HEK293 (cell line): ENCODE data around the gene LILRA5.

Source experiments
- CTCF ChIA-PET: fragments of 350-600 bp; formaldehyde crosslinking; extraction: SDS; loops from one replicate; lab custom pipeline; 2021; ENCODE audit warnings: antibody characterized with exemption; lab: Yijun Ruan, JAX
- POLR2A ChIA-PET: fragments of 300-600 bp; formaldehyde crosslinking; extraction: SDS; loops from one replicate; lab custom pipeline; 2020; ENCODE audit warnings: antibody characterized with exemption, inconsistent platforms; lab: Yijun Ruan, JAX
- H3K27ac ChIP-seq: fragments of 200-500 bp; sonication (Bioruptor generic); 2 replicates; pipeline ENCODE4 v1.5.1; 2014; ENCODE audit warnings: low read depth, low read length, control low read depth, inconsistent platforms; ENCODE audit errors: extremely low read depth
- H3K36me3 ChIP-seq, 2 experiments: fragments of 200-500 bp in 1 of 2; sonication (Bioruptor generic) in 1 of 2; 1 replicate in 1 of 2; 2 replicates in 1 of 2; pipeline ENCODE4 v1.5.1; 2014 to 2017; ENCODE audit warnings: inconsistent platforms in 2 of 2, low read length in 2 of 2; ENCODE audit not compliant: control insufficient read depth in 2 of 2, insufficient read depth in 1 of 2
- H3K4me1 ChIP-seq: fragments of 200-500 bp; sonication (Bioruptor generic); 2 replicates; pipeline ENCODE4 v1.5.1; 2014; ENCODE audit warnings: mild to moderate bottlenecking, low read length, inconsistent platforms; ENCODE audit not compliant: control insufficient read depth, insufficient read depth
- H3K4me3 ChIP-seq: 2 replicates; pipeline ENCODE4 v1.5.1; 2011; ENCODE audit warnings: low read depth, mild to moderate bottlenecking, control low read depth, low read length, moderate library complexity
- H3K9me3 ChIP-seq: fragments of 200-500 bp; sonication (Bioruptor generic); 2 replicates; pipeline ENCODE4 v1.5.1; 2014; ENCODE audit warnings: low read depth, low read length, inconsistent platforms; ENCODE audit not compliant: control insufficient read depth, insufficient read depth
- INSM2 ChIP-seq: fragments of 450-650 bp; formaldehyde crosslinking; IDR thresholded peaks from 2 replicates; pipeline ENCODE4 v1.5.1; 2016; ENCODE audit warnings: missing biosample characterization, missing genetic modification characterization
- KLF1 ChIP-seq: fragments of 450-650 bp; formaldehyde crosslinking; IDR thresholded peaks from 2 replicates; pipeline ENCODE4 v1.5.1; 2016; ENCODE audit warnings: missing biosample characterization, missing genetic modification characterization
- KLF16 ChIP-seq: fragments of 450-650 bp; formaldehyde crosslinking; IDR thresholded peaks from 2 replicates; pipeline ENCODE4 v1.5.1; 2017; ENCODE audit warnings: missing biosample characterization, missing genetic modification characterization
- KLF7 ChIP-seq: fragments of 450-650 bp; formaldehyde crosslinking; IDR thresholded peaks from 2 replicates; pipeline ENCODE4 v1.5.1; 2016; ENCODE audit warnings: missing biosample characterization, missing genetic modification characterization, borderline replicate concordance
- REPIN1 ChIP-seq: fragments of 450-650 bp; formaldehyde crosslinking; IDR thresholded peaks from 2 replicates; pipeline ENCODE4 v1.5.1; 2017; ENCODE audit warnings: missing biosample characterization, missing genetic modification characterization, low read depth
- YY1 ChIP-seq: fragments of 450-650 bp; formaldehyde crosslinking; IDR thresholded peaks from 2 replicates; pipeline ENCODE4 v1.5.1; 2018; ENCODE audit warnings: missing biosample characterization, missing genetic modification characterization
- ZBTB7A ChIP-seq: fragments of 450-650 bp; formaldehyde crosslinking; IDR thresholded peaks from 2 replicates; pipeline ENCODE4 v1.5.1; 2016; ENCODE audit warnings: low read depth, missing biosample characterization, missing genetic modification characterization
- ZFP41 ChIP-seq: fragments of 450-650 bp; formaldehyde crosslinking; IDR thresholded peaks from 2 replicates; pipeline ENCODE4 v1.5.1; 2016; ENCODE audit warnings: missing biosample characterization, missing genetic modification characterization, borderline replicate concordance
- ZNF266 ChIP-seq: fragments of 450-650 bp; formaldehyde crosslinking; IDR thresholded peaks from 2 replicates; pipeline ENCODE4 v1.5.1; 2016; ENCODE audit warnings: missing biosample characterization, missing genetic modification characterization, low read depth
- ZNF341 ChIP-seq: fragments of 450-650 bp; formaldehyde crosslinking; IDR thresholded peaks from 2 replicates; pipeline ENCODE4; 2016; ENCODE audit warnings: low read depth, missing biosample characterization, missing genetic modification characterization
- ZNF449 ChIP-seq: fragments of 450-650 bp; formaldehyde crosslinking; IDR thresholded peaks from 2 replicates; pipeline ENCODE4 v1.5.1; 2017; ENCODE audit warnings: missing biosample characterization, mild to moderate bottlenecking, missing genetic modification characterization, moderate library complexity
- ZNF521 ChIP-seq: fragments of 450-650 bp; formaldehyde crosslinking; IDR thresholded peaks from 2 replicates; pipeline ENCODE4 v1.5.1; 2017; ENCODE audit warnings: missing biosample characterization, mild to moderate bottlenecking, missing genetic modification characterization
- ZNF654 ChIP-seq: fragments of 450-650 bp; formaldehyde crosslinking; IDR thresholded peaks from 2 replicates; pipeline ENCODE4 v1.5.1; 2016; ENCODE audit warnings: low read depth, missing biosample characterization, missing genetic modification characterization
- ZNF677 ChIP-seq: fragments of 450-650 bp; IDR thresholded peaks from 2 replicates; pipeline ENCODE4 v1.5.0; 2018; ENCODE audit warnings: missing biosample characterization, mild to moderate bottlenecking, missing genetic modification characterization, moderate library complexity
- TF ChIP-seq, protein P1 (sequence below): IDR thresholded peaks from 2 replicates; pipeline ENCODE4 v1.6.1; 2011; ENCODE audit warnings: mild to moderate bottlenecking, low read depth, low read length, borderline replicate concordance
- TF ChIP-seq, protein P2 (sequence below): fragments of 450-650 bp; formaldehyde crosslinking; IDR thresholded peaks from 2 replicates; pipeline ENCODE4 v1.5.1; 2016; ENCODE audit warnings: missing biosample characterization, missing genetic modification characterization
- TF ChIP-seq, protein P3 (sequence below): fragments of 450-650 bp; formaldehyde crosslinking; IDR thresholded peaks from 2 replicates; pipeline ENCODE4 v1.5.1; 2016; ENCODE audit warnings: missing biosample characterization, missing genetic modification characterization, low read depth
- TF ChIP-seq, protein P4 (sequence below): fragments of 450-650 bp; formaldehyde crosslinking; IDR thresholded peaks from 2 replicates; pipeline ENCODE4 v1.5.1; 2016; ENCODE audit warnings: missing biosample characterization, missing genetic modification characterization

Gene LILRA5

DNA sequence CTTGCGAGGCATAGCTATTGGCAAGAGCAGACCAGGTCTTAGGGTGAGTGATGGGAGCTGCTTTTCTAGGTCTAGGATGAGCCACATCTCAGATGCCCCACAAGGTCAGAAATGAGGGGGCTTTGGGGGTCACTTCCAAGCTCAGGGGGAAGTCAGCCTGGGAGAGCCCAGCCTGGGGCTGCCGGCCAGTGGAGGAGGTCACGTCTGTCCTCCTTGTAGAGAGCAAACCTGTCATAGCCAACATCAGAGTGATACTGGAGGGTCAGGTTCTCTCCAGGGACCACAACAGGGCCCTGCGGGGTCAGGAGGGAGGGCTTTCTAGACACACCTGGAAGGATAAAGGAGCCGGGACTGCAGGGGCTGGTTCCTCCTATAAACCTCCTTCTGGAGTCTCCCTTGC, 2.4 kb downstream of the LILRA5 start:
- no peak for TF ChIP-seq KLF1 (tag by site-specific recombination)
- ChIA-PET POLR2A (no interaction called here), CTCF (interaction anchor here (0.7 to 1.6 kb wide), 2 partner anchors 14 kb away, joined by 6 to 8 read pairs; no protein-coding TSS in a partner anchor)
- no peaks in the 10 kb centered on the region for H3K9me3 ChIP-seq
- H3K36me3 ChIP-seq = no peaks in the 10 kb centered on the region
- H3K27ac ChIP-seq = no peak overlapping the region
- H3K4me1 ChIP-seq = no peaks in the 10 kb centered on the region
- no peak overlapping the region for H3K4me3 ChIP-seq

DNA sequence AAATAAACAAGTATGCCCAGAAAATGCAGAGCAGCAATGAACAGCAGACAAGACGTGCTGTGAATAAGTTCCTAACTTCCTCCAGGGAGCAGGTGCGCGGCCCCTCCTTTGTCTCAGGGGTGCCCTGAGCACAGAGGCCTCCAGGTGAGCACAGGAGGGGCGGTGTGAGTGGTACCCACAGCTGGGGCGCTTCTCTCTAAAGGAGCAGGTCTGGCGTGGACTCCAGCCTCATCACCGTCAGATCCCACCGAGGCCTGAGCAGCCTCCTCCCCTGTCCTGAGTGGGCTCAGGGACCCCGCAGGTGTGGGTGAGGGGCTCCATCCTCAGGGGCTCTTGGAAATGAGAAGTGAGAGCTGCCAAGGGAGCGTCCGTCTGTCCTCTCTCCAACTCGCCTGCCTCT, 3.2 kb downstream of the LILRA5 start:
- Histone ChIP-seq H3K4me1 (no peaks in the 10 kb centered on the region), H3K9me3 (no peaks in the 10 kb centered on the region), H3K4me3 (no peak overlapping the region), H3K36me3 (no peaks in the 10 kb centered on the region), H3K27ac (no peak overlapping the region)
- TF ChIP-seq ZNF341 (tag by site-specific recombination) = no peak
- TF ChIP-seq, protein P1, sequence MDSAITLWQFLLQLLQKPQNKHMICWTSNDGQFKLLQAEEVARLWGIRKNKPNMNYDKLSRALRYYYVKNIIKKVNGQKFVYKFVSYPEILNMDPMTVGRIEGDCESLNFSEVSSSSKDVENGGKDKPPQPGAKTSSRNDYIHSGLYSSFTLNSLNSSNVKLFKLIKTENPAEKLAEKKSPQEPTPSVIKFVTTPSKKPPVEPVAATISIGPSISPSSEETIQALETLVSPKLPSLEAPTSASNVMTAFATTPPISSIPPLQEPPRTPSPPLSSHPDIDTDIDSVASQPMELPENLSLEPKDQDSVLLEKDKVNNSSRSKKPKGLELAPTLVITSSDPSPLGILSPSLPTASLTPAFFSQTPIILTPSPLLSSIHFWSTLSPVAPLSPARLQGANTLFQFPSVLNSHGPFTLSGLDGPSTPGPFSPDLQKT = no peak
- no peak for TF ChIP-seq ZNF521 (tag by site-specific recombination)
- ChIA-PET CTCF (interaction anchor here (1.6 kb wide), 1 partner anchor 15 kb away, joined by 6 read pairs; no protein-coding TSS in a partner anchor), POLR2A (no interaction called here)

DNA sequence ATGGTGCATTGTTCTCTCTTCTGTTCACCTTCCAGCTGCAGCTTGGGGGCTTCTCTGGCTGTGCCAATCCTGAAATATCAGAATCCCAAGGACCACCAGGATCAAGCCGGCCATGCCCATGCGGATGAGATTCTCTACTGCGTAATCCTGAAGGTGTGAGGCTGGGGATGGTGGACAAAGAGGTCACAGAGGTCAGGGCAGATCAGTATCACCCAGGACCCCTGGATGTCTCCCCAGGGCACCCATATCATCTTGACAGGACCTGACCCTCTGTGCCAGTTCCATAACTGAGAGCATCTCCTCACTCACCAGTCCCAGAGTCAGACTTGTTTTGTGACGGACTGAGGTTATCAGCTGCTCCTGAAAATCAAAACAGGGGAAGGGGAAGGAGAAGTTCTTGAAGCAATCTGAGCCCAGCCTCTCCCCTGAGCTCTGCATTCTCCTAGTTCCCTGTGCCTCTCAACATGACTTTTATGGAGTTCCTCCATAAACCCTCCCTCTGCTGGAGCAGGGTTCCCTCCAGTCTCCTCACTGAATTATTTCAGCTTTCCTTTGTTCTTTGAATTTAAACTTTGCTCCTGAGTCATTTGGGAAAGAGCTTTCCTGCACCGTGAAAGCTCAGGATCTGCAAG, 5.5 kb downstream of the LILRA5 start:
- CTCF ChIA-PET = interaction anchor here (1.9 to 2.2 kb wide), 2 partner anchors 17 to 42 kb away, joined by 6 to 7 read pairs; no protein-coding TSS in a partner anchor
- Histone ChIP-seq H3K4me1 (no peaks in the 10 kb centered on the region), H3K36me3 (no peaks in the 10 kb centered on the region)
- TF ChIP-seq ZNF677 (tag by site-specific recombination) = no peak
- TF ChIP-seq, protein P2, sequence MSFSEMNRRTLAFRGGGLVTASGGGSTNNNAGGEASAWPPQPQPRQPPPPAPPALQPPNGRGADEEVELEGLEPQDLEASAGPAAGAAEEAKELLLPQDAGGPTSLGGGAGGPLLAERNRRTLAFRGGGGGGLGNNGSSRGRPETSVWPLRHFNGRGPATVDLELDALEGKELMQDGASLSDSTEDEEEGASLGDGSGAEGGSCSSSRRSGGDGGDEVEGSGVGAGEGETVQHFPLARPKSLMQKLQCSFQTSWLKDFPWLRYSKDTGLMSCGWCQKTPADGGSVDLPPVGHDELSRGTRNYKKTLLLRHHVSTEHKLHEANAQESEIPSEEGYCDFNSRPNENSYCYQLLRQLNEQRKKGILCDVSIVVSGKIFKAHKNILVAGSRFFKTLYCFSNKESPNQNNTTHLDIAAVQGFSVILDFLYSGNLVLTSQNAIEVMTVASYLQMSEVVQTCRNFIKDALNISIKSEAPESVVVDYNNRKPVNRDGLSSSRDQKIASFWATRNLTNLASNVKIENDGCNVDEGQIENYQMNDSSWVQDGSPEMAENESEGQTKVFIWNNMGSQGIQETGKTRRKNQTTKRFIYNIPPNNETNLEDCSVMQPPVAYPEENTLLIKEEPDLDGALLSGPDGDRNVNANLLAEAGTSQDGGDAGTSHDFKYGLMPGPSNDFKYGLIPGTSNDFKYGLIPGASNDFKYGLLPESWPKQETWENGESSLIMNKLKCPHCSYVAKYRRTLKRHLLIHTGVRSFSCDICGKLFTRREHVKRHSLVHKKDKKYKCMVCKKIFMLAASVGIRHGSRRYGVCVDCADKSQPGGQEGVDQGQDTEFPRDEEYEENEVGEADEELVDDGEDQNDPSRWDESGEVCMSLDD (tag by site-specific recombination) = no peak
- TF ChIP-seq, protein P3, sequence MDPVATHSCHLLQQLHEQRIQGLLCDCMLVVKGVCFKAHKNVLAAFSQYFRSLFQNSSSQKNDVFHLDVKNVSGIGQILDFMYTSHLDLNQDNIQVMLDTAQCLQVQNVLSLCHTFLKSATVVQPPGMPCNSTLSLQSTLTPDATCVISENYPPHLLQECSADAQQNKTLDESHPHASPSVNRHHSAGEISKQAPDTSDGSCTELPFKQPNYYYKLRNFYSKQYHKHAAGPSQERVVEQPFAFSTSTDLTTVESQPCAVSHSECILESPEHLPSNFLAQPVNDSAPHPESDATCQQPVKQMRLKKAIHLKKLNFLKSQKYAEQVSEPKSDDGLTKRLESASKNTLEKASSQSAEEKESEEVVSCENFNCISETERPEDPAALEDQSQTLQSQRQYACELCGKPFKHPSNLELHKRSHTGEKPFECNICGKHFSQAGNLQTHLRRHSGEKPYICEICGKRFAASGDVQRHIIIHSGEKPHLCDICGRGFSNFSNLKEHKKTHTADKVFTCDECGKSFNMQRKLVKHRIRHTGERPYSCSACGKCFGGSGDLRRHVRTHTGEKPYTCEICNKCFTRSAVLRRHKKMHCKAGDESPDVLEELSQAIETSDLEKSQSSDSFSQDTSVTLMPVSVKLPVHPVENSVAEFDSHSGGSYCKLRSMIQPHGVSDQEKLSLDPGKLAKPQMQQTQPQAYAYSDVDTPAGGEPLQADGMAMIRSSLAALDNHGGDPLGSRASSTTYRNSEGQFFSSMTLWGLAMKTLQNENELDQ (tag by site-specific recombination) = no peak
- TF ChIP-seq ZNF449 (tag by site-specific recombination) = no peak
- no peak for TF ChIP-seq INSM2 (tag by site-specific recombination)
- TF ChIP-seq ZFP41 = no peak
- no peak for TF ChIP-seq ZBTB7A (tag by site-specific recombination)
- TF ChIP-seq, protein P4, sequence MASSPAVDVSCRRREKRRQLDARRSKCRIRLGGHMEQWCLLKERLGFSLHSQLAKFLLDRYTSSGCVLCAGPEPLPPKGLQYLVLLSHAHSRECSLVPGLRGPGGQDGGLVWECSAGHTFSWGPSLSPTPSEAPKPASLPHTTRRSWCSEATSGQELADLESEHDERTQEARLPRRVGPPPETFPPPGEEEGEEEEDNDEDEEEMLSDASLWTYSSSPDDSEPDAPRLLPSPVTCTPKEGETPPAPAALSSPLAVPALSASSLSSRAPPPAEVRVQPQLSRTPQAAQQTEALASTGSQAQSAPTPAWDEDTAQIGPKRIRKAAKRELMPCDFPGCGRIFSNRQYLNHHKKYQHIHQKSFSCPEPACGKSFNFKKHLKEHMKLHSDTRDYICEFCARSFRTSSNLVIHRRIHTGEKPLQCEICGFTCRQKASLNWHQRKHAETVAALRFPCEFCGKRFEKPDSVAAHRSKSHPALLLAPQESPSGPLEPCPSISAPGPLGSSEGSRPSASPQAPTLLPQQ = no peak
- no peak for TF ChIP-seq ZNF266 (tag by site-specific recombination)
- TF ChIP-seq YY1 (tag by site-specific recombination) = no peak
- TF ChIP-seq ZNF654 (tag by site-specific recombination) = no peak
- no peak for TF ChIP-seq KLF16 (tag by site-specific recombination)
- no peak for TF ChIP-seq REPIN1 (tag by site-specific recombination)
- no peak for TF ChIP-seq KLF7 (tag by site-specific recombination)
- TF ChIP-seq, all 188 proteins: peak for 0
- no peaks in the 10 kb centered on the region for H3K9me3 ChIP-seq
- H3K4me3 ChIP-seq = no peak overlapping the region
- POLR2A ChIA-PET = no interaction called here
- no peak overlapping the region for H3K27ac ChIP-seq
